Right atrium auricular region (tissue), 2 donors: Measurements from ENCODE around the gene NAP1L4. TPM values are rescaled to one million over a fixed set of nuclear protein-coding genes. Genes with fewer than 3 reads are reported as not detected.

Experiments
- DNase-seq: peaks from one replicate; pipeline ENCODE4 v3.0.0-alpha.2; 2019; ENCODE audit warnings: low spot score
- H3K27ac ChIP-seq, 2 donors: fragments of 200-600 bp; sonication (generic); 1 replicate in 1 of 2; 2 replicates in 1 of 2; pipeline ENCODE4 v1.5.1; 2016 to 2019
- H3K27me3 ChIP-seq, 2 donors: fragments of 200-600 bp; sonication (generic); one replicate each; pipeline versions ENCODE4 v1.5.1 to v1.6.0; 2017 to 2019
- H3K36me3 ChIP-seq: fragments of 200-600 bp; sonication (generic); one replicate; pipeline ENCODE4 v1.5.1; 2016
- H3K4me1 ChIP-seq, 2 donors: fragments of 200-600 bp; sonication (generic); one replicate each; pipeline versions ENCODE4 v1.5.1 to v1.6.0; 2017 to 2019
- H3K4me3 ChIP-seq, 2 donors: fragments of 200-600 bp; sonication (generic); 1 replicate in 1 of 2; 2 replicates in 1 of 2; pipeline ENCODE4 v1.5.1; 2017 to 2019; ENCODE audit warnings: mild to moderate bottlenecking in 1 of 2, moderate library complexity in 1 of 2
- H3K9me3 ChIP-seq, 2 donors: fragments of 200-600 bp; sonication (generic); one replicate each; pipeline ENCODE4 v1.5.1; 2019
- total RNA-seq, 2 donors: library from RNA; depleted of rRNA; stranded (reverse); fragments of >200 nt; gene quantifications; one replicate each; pipeline ENCODE4 v1.1.0, GENCODE V29; 2016
- TF ChIP-seq, protein P1 (sequence below), 2 donors: fragments of 200-600 bp; sonication (generic); IDR thresholded peaks; one replicate each; pipeline ENCODE4 v1.5.1; 2019; ENCODE audit warnings: antibody characterized with exemption in 2 of 2

The NAP1L4 gene
- total RNA-seq, 2 donors from 2014 or later, result 79.2 to 128 TPM

GRCh38 chr11:2995031-2995561 lies 3.0 kb upstream of the NAP1L4 start:
- H3K27ac ChIP-seq, result no peak overlapping the region
- TF ChIP-seq, protein P1, sequence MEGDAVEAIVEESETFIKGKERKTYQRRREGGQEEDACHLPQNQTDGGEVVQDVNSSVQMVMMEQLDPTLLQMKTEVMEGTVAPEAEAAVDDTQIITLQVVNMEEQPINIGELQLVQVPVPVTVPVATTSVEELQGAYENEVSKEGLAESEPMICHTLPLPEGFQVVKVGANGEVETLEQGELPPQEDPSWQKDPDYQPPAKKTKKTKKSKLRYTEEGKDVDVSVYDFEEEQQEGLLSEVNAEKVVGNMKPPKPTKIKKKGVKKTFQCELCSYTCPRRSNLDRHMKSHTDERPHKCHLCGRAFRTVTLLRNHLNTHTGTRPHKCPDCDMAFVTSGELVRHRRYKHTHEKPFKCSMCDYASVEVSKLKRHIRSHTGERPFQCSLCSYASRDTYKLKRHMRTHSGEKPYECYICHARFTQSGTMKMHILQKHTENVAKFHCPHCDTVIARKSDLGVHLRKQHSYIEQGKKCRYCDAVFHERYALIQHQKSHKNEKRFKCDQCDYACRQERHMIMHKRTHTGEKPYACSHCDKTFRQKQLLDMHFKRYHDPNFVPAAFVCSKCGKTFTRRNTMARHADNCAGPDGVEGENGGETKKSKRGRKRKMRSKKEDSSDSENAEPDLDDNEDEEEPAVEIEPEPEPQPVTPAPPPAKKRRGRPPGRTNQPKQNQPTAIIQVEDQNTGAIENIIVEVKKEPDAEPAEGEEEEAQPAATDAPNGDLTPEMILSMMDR (IDR thresholded peaks at IDR 0.05), result no peak
- H3K27me3 ChIP-seq, result no peaks in the 10 kb centered on the region
- DNase-seq, result no peak
- no peaks in the 10 kb centered on the region for H3K36me3 ChIP-seq
- H3K4me3 ChIP-seq, result no peak overlapping the region
- no peaks in the 10 kb centered on the region for H3K9me3 ChIP-seq
- peaks cover 0 to 21% of the 10 kb centered on the region in 2 donors for H3K4me1 ChIP-seq

DNA sequence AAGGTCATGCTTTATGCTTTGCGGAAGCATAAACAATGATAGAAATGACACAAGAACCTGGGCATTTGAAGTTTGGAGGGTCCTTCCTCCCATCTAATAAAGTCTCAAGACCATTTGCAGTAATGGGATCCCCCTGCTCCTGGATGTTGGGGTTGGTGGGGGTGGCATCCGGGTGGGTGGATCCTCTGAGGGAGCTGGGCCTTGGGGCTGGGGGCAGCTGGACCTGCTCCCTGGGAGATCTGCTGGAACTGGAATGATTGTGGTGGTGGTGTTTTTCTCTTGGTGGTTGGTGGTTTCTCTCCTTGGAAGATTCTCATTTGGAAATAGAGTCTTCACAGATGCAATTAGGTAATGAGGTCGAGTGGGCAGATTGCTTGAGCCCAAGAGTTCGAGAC lies 2.2 kb upstream of the NAP1L4 start:
- no peak for DNase-seq
- TF ChIP-seq, protein P1 (IDR thresholded peaks at IDR 0.05), result no peak
- peaks cover 0 to 25% of the 10 kb centered on the region in 2 donors for H3K4me1 ChIP-seq
- no peak overlapping the region for H3K27ac ChIP-seq
- H3K27me3 ChIP-seq, result no peaks in the 10 kb centered on the region
- no peaks in the 10 kb centered on the region for H3K9me3 ChIP-seq
- H3K36me3 ChIP-seq, result no peaks in the 10 kb centered on the region
- H3K4me3 ChIP-seq, result no peak overlapping the region

DNA sequence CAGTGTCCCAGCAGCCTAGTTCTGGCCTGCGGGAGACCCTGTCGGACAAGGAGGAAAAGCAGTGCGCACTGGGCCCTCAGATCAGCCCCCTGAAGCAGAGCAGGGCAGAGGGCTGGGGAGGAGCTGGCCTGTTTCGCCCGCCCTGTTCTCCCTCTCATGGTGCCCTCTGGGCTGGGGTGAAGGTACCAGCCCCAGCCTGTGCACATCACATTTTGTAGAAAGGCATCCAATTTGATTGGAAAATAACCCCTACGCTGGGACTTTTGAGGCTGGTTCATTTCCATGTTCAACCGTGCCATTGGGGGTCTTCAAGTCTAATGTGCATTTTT lies 832 bp upstream of the NAP1L4 start:
- DNase-seq, result no peak
- Histone ChIP-seq H3K27ac (no peak overlapping the region), H3K9me3 (no peaks in the 10 kb centered on the region), H3K27me3 (no peaks in the 10 kb centered on the region), H3K4me1 (peaks cover 0 to 39% of the 10 kb centered on the region in 2 donors), H3K36me3 (no peaks in the 10 kb centered on the region), H3K4me3 (peak overlapping the region; percentile 91 to 96)
- TF ChIP-seq, protein P1 (IDR thresholded peaks at IDR 0.05), result no peak

DNA sequence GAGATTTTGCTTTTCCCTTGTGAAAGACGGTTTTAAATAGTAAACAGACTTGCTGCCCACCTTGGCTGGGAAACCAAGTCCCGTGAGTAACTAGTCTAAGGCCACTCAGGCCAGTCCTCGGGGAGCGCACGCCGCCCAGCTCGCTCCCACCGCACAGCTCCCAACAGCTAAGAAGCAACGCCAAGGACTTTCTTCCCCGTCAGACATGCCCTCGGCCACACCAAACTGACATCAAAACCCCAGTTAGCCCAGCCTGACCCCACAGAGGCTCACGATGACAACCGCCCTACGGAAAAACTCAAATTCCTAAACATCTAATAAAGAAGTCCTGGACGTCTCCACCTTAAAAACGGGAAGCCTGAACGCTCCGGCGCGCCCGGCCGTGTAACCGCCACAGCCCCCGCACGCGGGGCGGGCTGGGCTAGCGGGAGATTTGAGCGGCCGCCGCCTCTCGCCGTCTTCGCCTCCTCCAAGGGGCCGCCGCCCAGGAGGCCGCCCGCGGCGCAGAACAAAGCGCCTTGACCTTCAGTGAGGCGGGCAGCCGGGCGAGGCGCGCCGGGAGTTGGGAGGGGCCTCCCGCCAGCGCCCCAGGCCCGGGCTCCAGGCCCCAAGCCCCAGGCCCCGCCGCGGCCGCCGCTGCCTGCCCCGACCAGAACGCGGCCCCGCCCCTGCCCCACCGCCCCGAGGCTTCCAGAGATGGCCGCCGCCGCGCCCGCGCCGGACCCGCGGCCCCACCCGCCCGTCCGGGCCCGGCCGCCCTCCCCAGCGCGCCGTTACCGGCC lies 486 bp downstream of the NAP1L4 start:
- Histone ChIP-seq H3K27ac (peak overlapping the region; percentile 95 to 96), H3K27me3 (no peaks in the 10 kb centered on the region), H3K9me3 (no peaks in the 10 kb centered on the region), H3K4me1 (peaks cover 0 to 49% of the 10 kb centered on the region in 2 donors), H3K4me3 (peak overlapping the region; percentile 91 to 96), H3K36me3 (no peaks in the 10 kb centered on the region)
- DNase-seq, result no peak
- TF ChIP-seq, protein P1 (IDR thresholded peaks at IDR 0.05), result no peak

GRCh38 chr11:2990617-2991451 lies 1.3 kb downstream of the NAP1L4 start:
- no peaks in the 10 kb centered on the region for H3K9me3 ChIP-seq
- DNase-seq, result no peak
- H3K27me3 ChIP-seq, result no peaks in the 10 kb centered on the region
- no peaks in the 10 kb centered on the region for H3K36me3 ChIP-seq
- peak overlapping the region; percentile 91 to 96 for H3K4me3 ChIP-seq
- peaks cover 0 to 49% of the 10 kb centered on the region in 2 donors for H3K4me1 ChIP-seq
- peak overlapping the region; percentile 95 to 96 for H3K27ac ChIP-seq
- TF ChIP-seq, protein P1 (IDR thresholded peaks at IDR 0.05), result no peak
